CD4-positive, alpha-beta T cell (primary cell): ENCODE measurements around the gene TMEM108. TPM values are rescaled to one million over a fixed set of nuclear protein-coding genes. Genes with fewer than 3 reads are reported as not detected.

Experiments used
- ATAC-seq: fragments of 200-7000 bp; cut with Tn5 transposase; one replicate; pipeline ENCODE4 v1.10.0; 2022; ENCODE audit warnings: mild to moderate bottlenecking; ENCODE audit not compliant: poor library complexity
- CTCF ChIA-PET: fragments of 350-600 bp; sonication (Branson Sonifier 250); formaldehyde crosslinking; loops from one replicate; lab custom pipeline; 2021; ENCODE audit warnings: antibody characterized with exemption, inconsistent platforms; lab: Charles Lee
- POLR2A ChIA-PET: fragments of 350-600 bp; sonication (Branson Sonifier 250); formaldehyde crosslinking; loops from one replicate; lab custom pipeline; 2021; ENCODE audit warnings: antibody characterized with exemption, inconsistent platforms; lab: Charles Lee
- DNase-seq, 14 experiments: peaks; one replicate each; pipeline ENCODE4 v3.0.0-alpha.2; 2013 to 2020; ENCODE audit warnings: mixed read lengths in 2 of 14
- H3K27ac ChIP-seq, 2 donors: one replicate each; pipeline versions ENCODE4 v1.5.1 to v1.7.0; 2013; ENCODE audit warnings: low read length in 2 of 2, low read depth in 1 of 2, mild to moderate bottlenecking in 1 of 2
- H3K27me3 ChIP-seq, 2 experiments: 1 replicate in 1 of 2; 2 replicates in 1 of 2; pipeline versions ENCODE4 v1.6.1 to v1.7.0; 2013; ENCODE audit warnings: low read length in 2 of 2, control low read depth in 1 of 2, mild to moderate bottlenecking in 1 of 2, moderate library complexity in 1 of 2; ENCODE audit not compliant: insufficient read depth in 2 of 2, control insufficient read depth in 1 of 2
- H3K36me3 ChIP-seq: one replicate; pipeline ENCODE4 v1.6.1; 2013; ENCODE audit warnings: low read length, control low read depth; ENCODE audit not compliant: insufficient read depth
- H3K4me1 ChIP-seq: one replicate; pipeline ENCODE4 v1.6.1; 2013; ENCODE audit warnings: low read length, control low read depth; ENCODE audit not compliant: insufficient read depth
- H3K4me3 ChIP-seq: one replicate; pipeline ENCODE4 v1.5.1; 2013; ENCODE audit warnings: mild to moderate bottlenecking, low read length, moderate library complexity
- H3K9me3 ChIP-seq, 2 experiments: 1 replicate in 1 of 2; 2 replicates in 1 of 2; pipeline versions ENCODE4 v1.6.1 to v1.7.0; 2013; ENCODE audit warnings: low read length in 2 of 2, mild to moderate bottlenecking in 2 of 2, control low read depth in 1 of 2, moderate library complexity in 1 of 2; ENCODE audit not compliant: control insufficient read depth in 1 of 2, insufficient read depth in 1 of 2
- H3K27ac Mint-ChIP-seq: one replicate; pipeline ENCODE4 v1.8.0; 2020; ENCODE audit warnings: mixed read lengths
- H3K27me3 Mint-ChIP-seq: one replicate; pipeline ENCODE4 v1.8.0; 2021; ENCODE audit warnings: mixed read lengths
- H3K36me3 Mint-ChIP-seq: one replicate; pipeline ENCODE4 v1.8.0; 2021; ENCODE audit warnings: low read depth, mixed read lengths
- H3K4me1 Mint-ChIP-seq: one replicate; pipeline ENCODE4 v1.8.0; 2021; ENCODE audit warnings: low read depth, mixed read lengths
- H3K4me3 Mint-ChIP-seq: one replicate; pipeline ENCODE4 v1.8.0; 2020; ENCODE audit warnings: mild to moderate bottlenecking, mixed read lengths
- H3K9me3 Mint-ChIP-seq: one replicate; pipeline ENCODE4 v1.8.0; 2020; ENCODE audit warnings: mixed read lengths
- CTCF ChIP-seq: fragments of 200-600 bp; IDR thresholded peaks from one replicate; pipeline ENCODE4 v1.8.0; 2022; ENCODE audit warnings: antibody characterized with exemption, mild to moderate bottlenecking
- intact Hi-C, 2 experiments: fragments of 100-400 bp; cut with DNase I in 1 of 2; cut with micrococcal nuclease in 1 of 2; formaldehyde crosslinking; loops; one replicate each; pipeline versions ENCODE4 v1.15.1 to v1.9.0; 2023 to 2025; cut with DNase I, micrococcal nuclease
- total RNA-seq, 174 experiments: library from RNA in 2 of 174; stranded (reverse) in 2 of 174; gene quantifications; one replicate each; pipeline ENCODE4 v1.2.3 and lab custom pipeline; 2021 to 2026

The TMEM108 gene
- total RNA-seq, 2 experiments from 2014 or later: not detected

GRCh38 chr3:133123636-133124035 is 85.4 kb downstream of the TMEM108 start:
- Mint-ChIP-seq H3K27me3 (peaks cover 24% of the 10 kb centered on the region), H3K36me3 (no peaks in the 10 kb centered on the region), H3K27ac (no peak overlapping the region), H3K4me1 (no peaks in the 10 kb centered on the region), H3K4me3 (no peak overlapping the region), H3K9me3 (no peaks in the 10 kb centered on the region)
- H3K27ac ChIP-seq: no peak overlapping the region
- no peaks in the 10 kb centered on the region for H3K36me3 ChIP-seq
- ChIA-PET POLR2A (no interaction called here), CTCF (interaction anchor here (0.5 kb wide), 1 partner anchor 17 kb away, joined by 3 read pairs; no protein-coding TSS in a partner anchor)
- intact Hi-C loops: no loop called here
- H3K4me3 ChIP-seq: no peak overlapping the region
- no peak for TF ChIP-seq CTCF
- no peak for ATAC-seq
- no peaks in the 10 kb centered on the region for H3K27me3 ChIP-seq
- H3K4me1 ChIP-seq: no peaks in the 10 kb centered on the region
- no peak for DNase-seq
- H3K9me3 ChIP-seq: no peaks in the 10 kb centered on the region

DNA sequence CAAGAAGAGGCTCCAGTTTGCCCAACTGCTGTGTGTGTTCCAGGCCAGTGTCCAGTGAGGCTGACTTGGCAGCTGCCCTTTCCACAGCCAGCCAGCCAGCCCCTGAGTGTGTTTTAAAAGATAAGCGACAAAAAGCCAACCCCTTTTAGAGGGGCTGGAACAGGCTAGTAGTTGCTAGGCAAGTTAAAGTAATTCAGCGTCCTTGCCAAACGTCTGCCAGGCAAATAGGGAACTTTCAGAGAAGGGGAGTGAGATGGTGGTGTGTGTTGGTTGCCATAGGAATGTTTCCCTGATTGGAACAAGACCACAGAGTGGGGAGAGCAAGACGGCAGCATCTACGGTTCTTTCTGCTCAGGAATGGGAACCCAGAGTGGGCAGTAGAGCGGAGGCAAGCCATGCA is 86.3 kb downstream of the TMEM108 start:
- H3K27me3 Mint-ChIP-seq: peaks cover 24% of the 10 kb centered on the region
- Histone ChIP-seq H3K9me3 (no peaks in the 10 kb centered on the region), H3K27ac (no peak overlapping the region), H3K4me3 (no peak overlapping the region), H3K4me1 (no peaks in the 10 kb centered on the region), H3K36me3 (no peaks in the 10 kb centered on the region), H3K27me3 (no peaks in the 10 kb centered on the region)
- H3K9me3 Mint-ChIP-seq: no peaks in the 10 kb centered on the region
- ChIA-PET CTCF (interaction anchor here (0.6 kb wide), 1 partner anchor 198 kb away, joined by 3 read pairs; no protein-coding TSS in a partner anchor), POLR2A (no interaction called here)
- ATAC-seq: no peak
- no peak for TF ChIP-seq CTCF
- no peak overlapping the region for H3K4me3 Mint-ChIP-seq
- no peaks in the 10 kb centered on the region for H3K36me3 Mint-ChIP-seq
- DNase-seq: no peak
- intact Hi-C loops: no loop called here
- H3K4me1 Mint-ChIP-seq: no peaks in the 10 kb centered on the region
- H3K27ac Mint-ChIP-seq: no peak overlapping the region

DNA sequence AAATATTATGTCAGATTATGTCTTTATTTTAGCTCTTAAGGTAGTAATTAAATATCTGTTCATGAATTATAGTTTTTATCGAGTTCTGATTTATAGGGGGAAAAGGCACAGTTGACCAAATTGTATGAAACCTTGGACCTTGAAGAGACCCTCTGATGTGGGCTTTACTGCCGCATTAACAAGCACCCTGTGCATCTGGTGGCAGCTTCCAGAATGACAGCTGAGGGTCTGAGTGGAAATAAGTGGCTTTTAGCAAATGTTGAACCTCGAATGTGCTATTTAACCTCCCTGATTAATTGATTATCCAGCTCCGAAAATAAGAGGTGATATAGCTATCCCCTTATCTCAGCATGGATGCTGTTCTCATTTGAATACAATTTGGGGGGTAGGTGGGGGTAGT is 87.0 kb downstream of the TMEM108 start:
- ATAC-seq: no peak
- Mint-ChIP-seq H3K9me3 (no peaks in the 10 kb centered on the region), H3K4me1 (no peaks in the 10 kb centered on the region), H3K36me3 (no peaks in the 10 kb centered on the region), H3K27me3 (peaks cover 23% of the 10 kb centered on the region), H3K4me3 (no peak overlapping the region), H3K27ac (no peak overlapping the region)
- no peak for TF ChIP-seq CTCF
- Histone ChIP-seq H3K36me3 (no peaks in the 10 kb centered on the region), H3K27me3 (no peaks in the 10 kb centered on the region), H3K9me3 (no peaks in the 10 kb centered on the region), H3K27ac (no peak overlapping the region), H3K4me3 (no peak overlapping the region), H3K4me1 (no peaks in the 10 kb centered on the region)
- POLR2A ChIA-PET: no interaction called here
- intact Hi-C loops: no loop called here
- CTCF ChIA-PET: no interaction called here
- DNase-seq: no peak
